IPS DF 19.7 (cell line): ENCODE measurements around the gene CYP4B1.

Experiments used
- DNase-seq: peaks from one replicate; pipeline ENCODE4 v3.0.0-alpha.2; 2013; ENCODE audit warnings: low read depth, low spot score

The CYP4B1 gene

GRCh38 chr1:46793126-46793525 lies 5.7 kb upstream of the CYP4B1 start:
- DNase-seq: no peak

GRCh38 chr1:46797696-46798470 lies 963 bp upstream of the CYP4B1 start:
- DNase-seq: no peak

GRCh38 chr1:46800742-46801141 lies 1.9 kb downstream of the CYP4B1 start:
- DNase-seq: no peak

GRCh38 chr1:46801323-46802055 lies 2.6 kb downstream of the CYP4B1 start:
- DNase-seq: no peak

- no peak for DNase-seq
Observed at GRCh38 chr1:46802081-46802480, 3.2 kb downstream of the CYP4B1 start.

- DNase-seq: no peak
Observed at GRCh38 chr1:46802901-46803574, 4.2 kb downstream of the CYP4B1 start.

- no peak for DNase-seq
Observed at GRCh38 chr1:46804027-46804889, 5.4 kb downstream of the CYP4B1 start.

GRCh38 chr1:46804926-46805325 lies 6.1 kb downstream of the CYP4B1 start:
- no peak for DNase-seq

- DNase-seq: no peak
Observed at GRCh38 chr1:46805755-46806154, 6.9 kb downstream of the CYP4B1 start.

- no peak for DNase-seq
Observed at GRCh38 chr1:46806196-46807020, 7.6 kb downstream of the CYP4B1 start.

- no peak for DNase-seq
Observed at GRCh38 chr1:46807046-46807972, 8.5 kb downstream of the CYP4B1 start.

GRCh38 chr1:46809071-46809470 lies 10.2 kb downstream of the CYP4B1 start:
- no peak for DNase-seq

GRCh38 chr1:46809904-46810303 lies 11.1 kb downstream of the CYP4B1 start:
- no peak for DNase-seq

GRCh38 chr1:46810596-46810995 lies 11.8 kb downstream of the CYP4B1 start:
- DNase-seq: no peak

- DNase-seq: no peak
Observed at GRCh38 chr1:46811053-46811452, 12.2 kb downstream of the CYP4B1 start.

GRCh38 chr1:46812065-46812963 lies 13.5 kb downstream of the CYP4B1 start:
- no peak for DNase-seq

GRCh38 chr1:46812996-46813857 lies 14.4 kb downstream of the CYP4B1 start:
- DNase-seq: no peak
